Sigmoid colon (tissue), 3 donors: Measurements from ENCODE around the gene ZFAND3.

Experiments
- POLR2A ChIP-seq, 2 donors: fragments of 450-650 bp; IDR thresholded peaks; one replicate each; pipeline ENCODE4 v1.6.1; 2016; ENCODE audit warnings: antibody characterized with exemption in 2 of 2, mild to moderate bottlenecking in 2 of 2, moderate library complexity in 2 of 2
- TF ChIP-seq, protein P1 (sequence below), 4 experiments: fragments of 450-650 bp in 3 of 4; fragments of 200-600 bp in 1 of 4; IDR thresholded peaks; one replicate each; pipeline ENCODE4 v1.5.1; 2016 to 2019; ENCODE audit warnings: antibody characterized with exemption in 4 of 4, mild to moderate bottlenecking in 3 of 4, moderate library complexity in 2 of 4

DNA sequence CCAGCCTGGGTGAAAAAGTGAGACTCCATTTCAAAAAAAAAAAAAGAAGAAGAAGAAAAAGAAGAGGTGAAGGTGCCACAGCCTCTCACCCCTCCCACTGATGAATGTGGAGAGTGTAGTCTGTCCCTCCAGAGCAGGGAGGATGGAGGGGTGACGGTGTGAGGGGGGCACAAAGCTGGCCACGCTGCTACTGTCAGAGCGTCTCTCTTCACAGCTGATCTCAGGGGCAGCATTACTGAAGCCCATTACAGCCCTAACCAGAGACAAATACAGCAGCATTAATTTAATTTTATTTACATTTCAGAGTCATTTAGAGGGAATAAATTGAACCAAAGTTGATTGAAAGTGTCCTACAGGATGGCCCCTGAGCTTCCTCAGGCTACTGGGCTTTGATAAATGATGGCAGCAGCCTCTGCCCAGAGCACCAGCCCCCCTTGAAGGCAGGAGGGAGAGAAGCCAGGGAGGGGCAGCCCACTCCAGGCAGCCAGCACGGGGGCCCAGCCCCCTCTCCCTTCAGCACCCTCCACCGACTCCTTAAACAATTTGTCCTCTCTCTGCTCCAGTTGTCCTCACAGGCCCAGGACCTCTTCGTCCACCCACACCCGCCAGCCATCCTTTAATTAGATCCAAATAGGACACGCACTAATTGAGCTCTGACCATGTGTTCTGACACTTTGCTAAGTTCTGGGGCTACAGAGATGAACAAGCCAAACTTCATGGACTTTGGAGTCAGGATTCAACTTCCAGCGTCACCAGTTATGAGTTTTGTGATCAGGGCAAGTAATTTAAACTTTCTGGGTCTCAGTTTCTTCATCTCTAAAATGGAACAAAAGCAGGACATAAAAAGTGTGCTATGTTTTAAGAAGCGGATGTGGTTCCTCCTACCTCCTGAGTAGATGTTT lies 18.6 kb upstream of the ZFAND3 start:
- TF ChIP-seq POLR2A (IDR thresholded peaks at IDR 0.05): no peak
- TF ChIP-seq, protein P1, sequence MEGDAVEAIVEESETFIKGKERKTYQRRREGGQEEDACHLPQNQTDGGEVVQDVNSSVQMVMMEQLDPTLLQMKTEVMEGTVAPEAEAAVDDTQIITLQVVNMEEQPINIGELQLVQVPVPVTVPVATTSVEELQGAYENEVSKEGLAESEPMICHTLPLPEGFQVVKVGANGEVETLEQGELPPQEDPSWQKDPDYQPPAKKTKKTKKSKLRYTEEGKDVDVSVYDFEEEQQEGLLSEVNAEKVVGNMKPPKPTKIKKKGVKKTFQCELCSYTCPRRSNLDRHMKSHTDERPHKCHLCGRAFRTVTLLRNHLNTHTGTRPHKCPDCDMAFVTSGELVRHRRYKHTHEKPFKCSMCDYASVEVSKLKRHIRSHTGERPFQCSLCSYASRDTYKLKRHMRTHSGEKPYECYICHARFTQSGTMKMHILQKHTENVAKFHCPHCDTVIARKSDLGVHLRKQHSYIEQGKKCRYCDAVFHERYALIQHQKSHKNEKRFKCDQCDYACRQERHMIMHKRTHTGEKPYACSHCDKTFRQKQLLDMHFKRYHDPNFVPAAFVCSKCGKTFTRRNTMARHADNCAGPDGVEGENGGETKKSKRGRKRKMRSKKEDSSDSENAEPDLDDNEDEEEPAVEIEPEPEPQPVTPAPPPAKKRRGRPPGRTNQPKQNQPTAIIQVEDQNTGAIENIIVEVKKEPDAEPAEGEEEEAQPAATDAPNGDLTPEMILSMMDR (IDR thresholded peaks at IDR 0.05): no peak
